HG02759 (cell line): ENCODE results near the gene TLCD1.
"Not testable (repeated sequence)": the region's sequence is repeated elsewhere in the genome, so short reads cannot be mapped to it uniquely, and the experiment has no call there.

Experiments used
- ATAC-seq: cut with Tn5 transposase; IDR thresholded peaks from one replicate; pipeline ENCODE4 v1.9.1; 2021; ENCODE audit warnings: mild to moderate bottlenecking, moderate library complexity; ENCODE audit not compliant: unreplicated experiment

The TLCD1 gene

DNA sequence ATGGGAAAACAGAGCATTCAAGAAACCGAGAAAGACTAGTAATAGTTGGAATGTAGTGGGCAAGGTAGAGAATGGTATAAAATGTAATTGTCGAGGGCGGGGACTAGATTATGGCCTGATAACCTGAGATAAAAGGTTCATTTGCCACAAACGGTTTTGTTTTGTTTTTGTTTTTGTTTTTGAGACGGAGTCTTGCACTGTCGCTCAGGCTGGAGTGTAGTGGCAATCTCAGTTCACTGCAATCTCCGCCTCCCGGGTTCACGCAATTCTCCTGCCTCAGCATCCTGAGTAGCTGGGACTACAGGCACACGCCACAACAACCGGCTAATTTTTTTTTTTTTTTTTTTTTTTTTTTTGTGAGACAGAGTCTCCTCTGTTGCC is 3.9 kb upstream of the TLCD1 start:
- no peak for ATAC-seq

DNA sequence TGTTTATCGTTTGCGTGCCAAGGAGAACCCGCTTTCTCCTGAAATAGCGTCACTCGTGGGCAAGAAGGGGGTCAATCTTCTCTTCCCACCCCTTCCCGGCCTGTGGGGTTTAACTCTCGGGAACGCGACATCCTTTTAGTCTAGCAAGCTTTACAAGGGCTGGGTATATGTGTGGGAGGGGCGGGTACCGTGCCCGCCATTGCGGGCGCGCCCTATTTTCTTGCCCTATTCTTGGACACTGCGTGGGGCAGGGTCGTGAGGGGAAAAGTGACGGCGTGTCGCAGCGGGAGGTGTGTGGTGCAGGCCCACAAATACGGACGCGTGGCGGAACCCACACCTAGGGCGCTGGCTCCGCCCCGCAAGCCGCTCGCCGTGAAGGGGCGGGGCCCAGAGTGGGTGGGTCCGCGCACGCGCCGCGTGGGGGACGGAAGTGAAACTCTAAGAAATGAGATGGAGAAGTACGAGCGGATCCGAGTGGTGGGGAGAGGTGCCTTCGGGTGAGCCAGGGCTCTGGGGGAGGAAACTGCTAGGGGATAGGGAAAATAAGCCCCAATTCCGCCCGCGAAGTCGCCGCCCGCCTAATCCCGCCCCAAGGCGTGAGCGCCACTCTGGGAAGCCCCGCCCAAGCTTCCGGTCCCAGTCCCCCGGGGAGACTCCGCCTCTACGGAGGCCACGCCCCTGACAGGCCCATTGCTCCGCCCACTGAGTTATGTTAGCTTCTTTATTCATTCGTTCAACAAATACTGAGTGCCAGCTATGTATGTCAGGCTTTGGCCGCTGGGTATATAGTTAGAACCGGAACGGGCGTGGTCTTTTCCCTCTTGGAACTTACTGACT is 2.5 kb upstream of the TLCD1 start, which contains the start of gene NEK8:
Gene NEK8, plus strand, starts transcription at position 425 of the 837 bp plus-strand sequence. Its CDS starts 26 bp downstream, at position 451.
- ATAC-seq = peak; percentile 48

- ATAC-seq = peak; percentile 36
These were observed 826 bp upstream of the TLCD1 start for GRCh38 chr17:28726627-28727491.

DNA sequence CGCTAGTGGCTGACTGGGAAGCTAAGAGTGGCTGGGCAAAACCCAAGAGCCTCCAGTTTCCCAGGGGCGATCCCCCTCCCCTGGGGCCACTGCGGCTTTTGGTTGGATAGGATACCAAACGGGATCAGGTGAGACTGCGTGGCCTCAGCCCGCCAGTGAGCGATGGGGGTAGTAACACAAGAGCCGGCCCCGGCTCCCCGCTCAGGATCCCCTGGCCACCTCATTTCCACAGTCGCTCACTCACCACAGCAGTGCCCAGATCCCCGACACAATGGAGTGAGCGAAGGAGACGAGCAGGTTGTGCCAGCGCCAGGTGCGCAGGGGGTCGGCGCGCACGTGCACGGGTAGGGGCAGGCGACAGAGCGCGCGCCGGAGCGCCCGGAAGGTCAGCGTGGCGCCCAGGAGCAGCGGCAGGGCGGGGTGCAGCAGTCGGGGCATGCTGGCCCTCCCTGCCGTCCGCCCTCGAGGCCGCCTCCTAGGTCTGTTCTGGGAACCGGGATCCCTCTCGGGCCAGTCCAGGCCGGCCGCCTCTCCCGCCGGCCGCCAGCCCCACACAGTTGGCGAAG is 290 bp downstream of the TLCD1 start:
- no peak for ATAC-seq

DNA sequence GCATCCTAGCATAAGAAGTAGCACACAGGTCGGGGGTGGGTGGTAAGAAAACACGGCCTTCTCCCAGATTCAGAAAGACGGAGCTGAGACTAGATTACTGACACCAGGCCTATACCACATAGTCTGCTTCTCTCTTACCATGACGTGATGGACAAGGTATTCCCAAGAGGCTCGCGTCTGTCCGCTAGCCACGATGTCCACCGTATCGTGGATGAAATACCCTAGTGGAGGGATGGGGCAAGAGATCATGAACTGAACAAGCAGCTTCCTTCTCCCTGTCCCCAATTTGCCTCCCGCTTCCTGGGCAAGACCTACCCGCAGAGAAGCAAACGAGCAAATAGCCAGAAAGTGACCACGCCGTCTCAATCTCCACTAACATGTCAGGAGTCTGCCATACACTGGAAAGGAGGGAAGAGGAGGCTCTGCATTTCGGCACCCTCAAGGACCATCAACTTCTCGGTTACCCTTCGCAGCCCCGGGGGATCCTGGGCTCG is 820 bp downstream of the TLCD1 start:
- no peak for ATAC-seq

DNA sequence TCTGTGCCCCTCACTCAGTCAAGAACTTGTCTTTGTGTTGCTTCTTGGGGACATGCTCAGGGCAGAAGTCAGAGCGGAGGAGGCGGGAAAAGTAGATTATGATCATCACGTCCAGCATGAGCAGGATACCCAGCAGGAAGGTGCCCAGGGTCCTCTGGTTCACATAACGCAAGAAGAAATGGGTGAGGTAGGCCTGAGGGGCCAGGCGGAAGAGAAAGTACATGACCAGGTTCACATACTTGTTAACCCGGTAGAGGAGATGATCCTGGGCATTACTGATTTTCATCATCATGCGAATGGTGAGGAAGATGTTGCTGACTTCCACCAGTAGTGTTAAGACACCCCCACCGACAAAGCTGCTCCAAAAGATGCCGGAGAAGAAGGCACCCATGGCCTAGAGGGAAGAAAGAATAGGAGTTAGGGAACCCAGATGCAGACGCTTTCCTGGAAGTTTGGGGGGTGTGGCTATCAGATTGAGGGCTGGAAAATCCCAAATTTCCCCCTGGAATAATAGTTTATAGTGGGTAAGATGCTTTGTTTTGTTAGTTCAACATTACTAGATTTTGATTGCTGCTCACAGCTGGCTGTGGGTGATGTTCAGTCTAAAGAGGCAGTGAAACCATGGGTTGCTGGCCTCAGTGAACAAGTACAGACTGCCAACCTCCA is 1.4 kb downstream of the TLCD1 start:
- ATAC-seq = no peak

DNA sequence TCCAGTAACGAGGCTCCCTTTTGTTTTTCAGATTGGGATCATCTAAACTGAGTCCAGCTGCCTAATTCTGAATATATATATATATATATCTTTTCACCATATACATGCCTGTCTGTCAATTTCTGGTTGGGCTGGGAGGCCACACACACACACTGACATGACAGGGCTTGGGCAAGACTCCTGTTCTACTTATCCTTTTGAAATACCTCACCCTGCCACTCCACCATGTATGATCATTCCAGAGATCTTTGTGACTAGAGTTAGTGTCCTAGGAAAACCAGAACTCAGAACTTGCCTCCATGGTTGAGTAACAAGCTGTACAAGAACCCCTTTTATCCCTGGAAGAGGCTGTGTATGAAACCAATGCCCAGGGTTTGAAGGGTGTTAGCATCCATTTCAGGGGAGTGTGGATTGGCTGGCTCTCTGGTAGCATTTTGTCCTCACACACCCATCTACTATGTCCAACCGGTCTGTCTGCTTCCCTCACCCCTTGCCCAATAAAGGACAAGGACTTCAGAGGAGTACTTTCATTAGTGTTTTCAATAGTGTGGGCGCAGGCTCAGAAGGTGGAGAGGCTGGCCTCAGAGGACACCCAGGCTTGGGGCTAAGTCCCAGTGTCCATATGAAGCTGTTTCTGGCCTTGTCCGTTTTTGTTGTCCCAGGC is 2.1 kb downstream of the TLCD1 start:
- ATAC-seq = not testable (repeated sequence)

DNA sequence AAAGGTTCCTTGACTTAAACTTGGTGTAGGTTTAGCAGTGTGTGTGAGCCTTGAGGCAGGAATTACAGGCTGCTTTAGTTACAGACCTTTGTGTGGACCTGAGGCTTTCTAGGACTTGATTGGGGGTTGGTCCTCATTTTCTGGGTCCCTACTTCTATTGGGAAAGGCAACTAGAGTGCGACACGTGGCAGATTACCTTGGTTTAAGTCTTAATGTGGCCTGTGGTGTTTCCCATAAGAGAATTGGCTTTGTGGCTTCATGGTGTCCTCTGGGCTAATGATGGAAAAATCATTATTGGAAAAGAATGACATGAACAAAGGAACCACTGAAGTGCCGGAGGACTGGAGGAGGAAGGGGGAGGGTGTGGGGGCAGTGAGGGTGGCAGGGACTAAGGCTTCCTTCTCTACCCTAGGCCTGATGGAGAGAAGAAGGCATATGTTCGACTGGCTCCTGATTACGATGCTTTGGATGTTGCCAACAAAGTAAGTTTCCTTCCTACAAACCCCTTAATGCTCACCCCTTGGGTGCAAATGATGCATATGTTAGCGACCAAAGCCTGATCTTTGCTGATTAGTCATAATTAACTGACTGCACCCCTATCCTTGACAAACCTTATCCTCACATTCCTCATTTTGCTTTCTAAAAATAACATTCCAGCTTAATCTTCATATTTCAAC is 2.7 kb downstream of the TLCD1 start:
- ATAC-seq = no peak

GRCh38 chr17:28722417-28723158 is 3.4 kb downstream of the TLCD1 start:
- ATAC-seq = no peak

DNA sequence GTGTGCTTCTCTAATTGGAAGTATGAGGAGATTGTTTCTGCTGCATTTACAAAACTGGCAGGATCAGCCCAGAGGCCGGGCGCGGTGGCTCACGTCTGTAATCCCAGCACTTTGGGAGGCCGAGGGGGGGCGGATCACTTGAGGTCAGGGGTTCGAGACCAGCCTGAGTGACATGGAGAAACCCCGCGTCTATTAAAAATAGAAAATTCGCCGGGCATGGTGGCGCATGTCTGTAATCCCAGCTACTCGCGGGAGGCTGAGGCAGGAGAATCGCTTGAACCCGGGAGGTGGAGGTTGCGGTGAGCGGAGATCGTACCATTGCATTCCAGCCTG is 5.1 kb downstream of the TLCD1 start:
- ATAC-seq = not testable (repeated sequence)

DNA sequence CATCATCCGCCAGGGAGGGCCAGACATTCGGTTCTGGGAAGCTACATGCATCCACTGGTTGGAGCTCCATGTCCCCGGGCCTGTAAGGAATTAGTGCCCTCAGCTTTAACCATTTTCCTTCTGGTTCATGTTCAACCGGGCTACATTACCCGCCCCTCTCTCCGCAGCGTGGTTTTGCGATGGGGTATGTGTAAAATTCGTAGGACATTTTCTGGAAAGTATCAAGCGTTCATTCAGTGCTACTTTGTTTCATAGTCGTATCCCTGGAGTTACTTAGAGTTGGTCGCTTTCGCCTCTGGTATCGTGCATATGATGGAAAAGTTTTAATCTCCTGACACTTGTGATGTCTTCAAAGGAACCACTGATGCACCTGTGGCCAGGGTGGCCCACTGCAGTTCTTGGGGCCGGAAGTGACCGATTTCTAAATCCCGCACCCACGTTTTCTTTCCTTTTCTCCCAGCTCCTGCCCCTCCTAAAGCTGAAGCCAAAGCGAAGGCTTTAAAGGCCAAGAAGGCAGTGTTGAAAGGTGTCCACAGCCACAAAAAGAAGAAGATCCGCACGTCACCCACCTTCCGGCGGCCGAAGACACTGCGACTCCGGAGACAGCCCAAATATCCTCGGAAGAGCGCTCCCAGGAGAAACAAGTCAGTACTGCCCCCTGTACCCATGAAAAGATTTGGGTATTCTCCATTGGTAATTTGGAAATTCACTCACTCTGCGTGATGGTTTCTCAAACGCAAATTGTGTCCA is 5.6 kb downstream of the TLCD1 start:
- no peak for ATAC-seq

- peak; percentile 3 for ATAC-seq
These were observed 7.0 kb downstream of the TLCD1 start for GRCh38 chr17:28719021-28719433.

GRCh38 chr17:28718333-28719020 is 7.6 kb downstream of the TLCD1 start:
- ATAC-seq = no peak

DNA sequence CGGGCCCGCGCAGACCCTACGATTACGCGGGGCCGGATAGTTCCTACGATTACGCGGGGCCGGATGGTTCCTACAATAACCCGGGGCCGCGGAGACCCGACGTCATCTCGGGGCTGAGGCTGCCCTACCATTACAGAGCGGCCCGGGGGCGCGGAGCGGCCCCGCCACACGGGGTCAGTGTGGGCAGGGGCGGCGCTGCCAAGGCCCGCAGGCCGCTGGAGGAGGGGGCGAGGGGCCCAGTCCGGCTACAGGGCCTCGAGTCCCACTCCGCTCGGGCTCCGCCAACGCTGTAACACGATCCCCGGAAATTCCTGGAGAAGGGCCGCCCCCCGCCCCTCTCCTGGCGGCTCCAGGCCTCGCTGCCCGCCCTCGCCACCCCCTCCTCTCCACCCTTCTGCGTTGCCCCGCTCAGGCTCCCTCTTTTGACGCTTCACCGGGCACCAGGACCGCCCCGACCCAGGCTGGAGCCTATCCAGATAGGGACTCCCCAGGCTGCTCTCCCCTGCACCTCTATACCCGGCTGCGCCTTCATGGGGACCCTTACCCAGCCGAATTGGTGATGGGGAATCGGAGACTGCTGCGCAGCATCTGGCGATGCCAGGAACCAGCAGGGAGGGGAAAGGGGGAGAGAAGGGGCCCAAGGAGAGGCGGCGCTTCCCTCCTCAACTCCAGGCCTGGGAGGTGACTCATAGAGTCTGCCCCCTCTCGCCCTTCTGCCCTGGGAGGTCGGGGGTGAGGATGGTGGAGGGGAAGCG is 8.3 kb downstream of the TLCD1 start, which contains the start of gene RAB34:
Gene RAB34, minus strand, starts transcription at position 291 of the 755 bp plus-strand sequence. CDS start 602 bp downstream, outside the sequence.
- ATAC-seq = no peak

GRCh38 chr17:28716740-28717577 is 9.1 kb downstream of the TLCD1 start:
- no peak for ATAC-seq

DNA sequence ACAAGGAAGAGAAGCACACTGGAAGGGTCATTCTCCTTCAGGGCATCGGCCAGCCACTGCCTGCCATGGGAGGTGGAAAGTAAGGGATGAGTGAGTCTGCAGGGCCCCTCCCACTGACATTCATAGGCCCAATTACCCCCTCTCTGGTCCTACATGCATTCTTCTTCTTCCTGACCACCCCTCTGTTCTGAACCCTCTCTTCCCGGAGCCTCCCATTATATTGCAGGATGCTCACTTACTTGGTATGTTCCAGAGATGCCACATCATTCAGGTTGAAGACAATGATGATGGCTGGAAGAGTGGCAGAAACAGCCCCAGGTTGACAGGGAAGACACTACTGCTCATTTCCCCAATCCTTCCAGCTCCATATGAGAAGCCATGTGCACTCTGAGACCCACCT is 10.8 kb downstream of the TLCD1 start:
- no peak for ATAC-seq
